GM12878 (cell line): ENCODE data around the gene ACADVL. TPM values are rescaled to one million over a fixed set of nuclear protein-coding genes. Genes with fewer than 3 reads are reported as not detected.

Experiments used
- ATAC-seq: fragments of 200-7000 bp; cut with Tn5 transposase; 3 replicates; pipeline ENCODE4 v1.9.1; 2020; ENCODE audit warnings: mild to moderate bottlenecking, moderate library complexity
- BruUV-seq: library from RNA; stranded (reverse); fragments of 400-500 nt; replicated peaks from 2 replicates; lab custom pipeline; 2021; lab: Mats Ljungman, UMichigan
- CTCF ChIA-PET: fragments of 300-600 bp; sonication (Branson Sonifier 250); formaldehyde crosslinking; extraction: SDS; loops from one replicate; lab custom pipeline; 2021; ENCODE audit warnings: inconsistent platforms; lab: Yijun Ruan, JAX
- POLR2A ChIA-PET: fragments of 350-600 bp; formaldehyde crosslinking; extraction: SDS; loops from one replicate; lab custom pipeline; 2021; ENCODE audit warnings: inconsistent platforms; lab: Charles Lee
- RAD21 ChIA-PET: fragments of 300-600 bp; sonication (Branson Sonifier 250); formaldehyde crosslinking; loops from one replicate; lab custom pipeline; 2023; ENCODE audit warnings: antibody characterized with exemption; ENCODE audit not compliant: unreplicated experiment; lab: Charles Lee
- SMC1A ChIA-PET: fragments of 300-600 bp; sonication (Branson Sonifier 250); formaldehyde crosslinking; loops from one replicate; lab custom pipeline; 2023; ENCODE audit not compliant: unreplicated experiment, uncharacterized antibody; lab: Charles Lee
- DNase-seq: peaks from one replicate; pipeline ENCODE4 v3.0.0-alpha.2; 2011; ENCODE audit warnings: low read depth, low spot score
- FAIRE-seq: peaks from 3 replicates; lab custom pipeline; 2011; peaks lifted over from hg19 to GRCh38; lab: Jason Lieb, UNC
- H2AFZ ChIP-seq: 2 replicates; pipeline ENCODE4 v1.6.0; 2011; ENCODE audit warnings: low read depth, low read length, control low read depth; ENCODE audit not compliant: control insufficient read depth
- H3K27ac ChIP-seq: 2 replicates; pipeline ENCODE4 v1.5.1; 2011; ENCODE audit warnings: control low read depth; ENCODE audit not compliant: control insufficient read depth, insufficient read depth
- H3K27me3 ChIP-seq, 2 experiments: replicated peaks in 1 of 2; 2 replicates each; pipeline versions ENCODE4 v1.6.0 to v1.6.1; 2011; ENCODE audit warnings: low read length in 1 of 2; ENCODE audit not compliant: control insufficient read depth in 2 of 2, insufficient read depth in 2 of 2
- H3K36me3 ChIP-seq, 2 experiments: 2 replicates each; pipeline ENCODE4 v1.5.1; 2011; ENCODE audit warnings: low read length in 1 of 2; ENCODE audit not compliant: control insufficient read depth in 2 of 2, insufficient read depth in 2 of 2
- H3K4me1 ChIP-seq: 2 replicates; pipeline ENCODE4 v1.6.1; 2011; ENCODE audit warnings: mild to moderate bottlenecking, low read length, moderate library complexity, mixed read lengths; ENCODE audit not compliant: control insufficient read depth, insufficient read depth
- H3K4me2 ChIP-seq: 2 replicates; pipeline ENCODE4 v1.6.0; 2011; ENCODE audit warnings: control low read depth; ENCODE audit not compliant: control insufficient read depth, insufficient read depth
- H3K4me3 ChIP-seq: fragments of 200-600 bp; sonication (generic); 2 replicates; pipeline ENCODE4 v1.5.1; 2016
- H3K79me2 ChIP-seq: 2 replicates; pipeline ENCODE4 v1.6.0; 2011; ENCODE audit warnings: low read length; ENCODE audit not compliant: control insufficient read depth, insufficient read depth
- H3K9ac ChIP-seq: 2 replicates; pipeline ENCODE4 v1.8.0; 2011; ENCODE audit warnings: low read length, control low read depth, mixed read lengths; ENCODE audit not compliant: control insufficient read depth, insufficient read depth
- H3K9me3 ChIP-seq: replicated peaks from 3 replicates; pipeline ENCODE4 v1.5.1; 2011; ENCODE audit warnings: mild to moderate bottlenecking, low read length; ENCODE audit not compliant: control insufficient read depth, insufficient read depth
- H4K20me1 ChIP-seq: 2 replicates; pipeline ENCODE4 v1.6.0; 2011; ENCODE audit not compliant: control insufficient read depth, insufficient read depth
- CEBPZ ChIP-seq: fragments of 150-350 bp; IDR thresholded peaks from 2 replicates; pipeline ENCODE4 v1.6.1; 2016; ENCODE audit warnings: low read depth, low read length
- ZZZ3 ChIP-seq: IDR thresholded peaks from 2 replicates; pipeline ENCODE4 v1.6.1; 2011; ENCODE audit warnings: low read depth; ENCODE audit not compliant: control insufficient read depth, insufficient read length
- WGBS: methylation state at CpG from one replicate; pipeline ENCODE4 v1.1.6; 2016; ENCODE audit warnings: low lambda C conversion rate; ENCODE audit not compliant: insufficient replicate concordance, insufficient coverage; ENCODE audit errors: missing lambda C conversion rate; 5-methylcytosine and 5-hydroxymethylcytosine counted together
- in situ Hi-C: fragments of 300-500 bp; cut with MboI; formaldehyde crosslinking; loops from 9 replicates; pipeline ENCODE4 v1.14.3; 2018; ENCODE audit warnings: mixed read lengths
- intact Hi-C: fragments of 100-400 bp; cut with micrococcal nuclease; formaldehyde crosslinking; loops from one replicate; pipeline ENCODE4 v1.14.2; 2022; ENCODE audit not compliant: unreplicated experiment
- polyA plus RNA-seq, 11 experiments: library from polyadenylated mRNA; depleted of rRNA in 4 of 11; unstranded in 6 of 11; stranded (reverse) in 5 of 11; fragments of >200 nt; fragmentation: Nextera tagmentation in 4 of 11; fragmentation: Illumina TruSeq in 1 of 11; extraction: Ambion mirVana in 4 of 11; extraction: Trizol in 1 of 11; gene quantifications; 1 replicate in 1 of 11; 2 replicates in 10 of 11; pipeline versions ENCODE4 v1.2.1 to v1.2.3, GENCODE V29; 2011 to 2016; ENCODE audit warnings: inconsistent platforms in 2 of 11, missing spikeins in 2 of 11, low read depth in 1 of 11
- total RNA-seq, 4 experiments: library from RNA; depleted of rRNA in 3 of 4; stranded (reverse); fragments of >200 nt in 3 of 4; fragmentation: Illumina TruSeq in 1 of 4; extraction: Trizol in 1 of 4; gene quantifications; 2 replicates each; pipeline versions ENCODE4 v1.2.1 to v1.2.3, GENCODE V29; 2013 to 2021
- TF ChIP-seq, protein P1 (sequence below): fragments of 450-650 bp; IDR thresholded peaks from 2 replicates; pipeline ENCODE4 v1.6.1; 2017; ENCODE audit warnings: antibody characterized with exemption, mild to moderate bottlenecking, moderate library complexity

Gene ACADVL
- total and polyA plus RNA-seq, 10 of the 15 experiments (the other 5 are each of a cell fraction or from before 2014, with no cell fraction given) = 25.4 to 232 (median 180) TPM

DNA sequence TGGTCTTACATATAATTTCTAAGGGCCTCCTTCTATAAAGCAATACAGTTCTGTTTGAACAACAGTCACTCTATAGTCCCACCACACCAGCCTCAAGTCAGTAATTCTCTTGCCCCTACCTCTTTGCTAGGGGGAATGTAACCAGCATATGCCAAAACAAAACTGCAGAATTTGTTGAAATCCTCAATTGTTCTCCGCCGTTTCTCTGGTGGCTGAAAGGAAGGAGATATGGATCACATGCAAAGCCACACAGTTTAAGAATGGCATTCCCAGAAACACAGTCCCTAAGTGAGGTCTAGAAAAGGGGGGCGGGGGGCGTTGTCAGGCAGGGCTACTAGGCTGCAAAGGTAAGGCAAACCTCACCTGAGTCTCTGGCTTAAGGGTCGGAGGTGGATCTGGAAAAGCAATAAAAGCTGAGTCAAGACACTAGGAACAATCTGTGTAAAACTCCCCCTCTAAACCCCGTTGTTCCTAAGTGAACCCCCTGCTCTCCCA lies 17.6 kb downstream of the ACADVL start:
- peak overlapping the region; percentile 70; the same call in 1 of the 2 replicates for H3K9ac ChIP-seq
- intact Hi-C loops = no loop called here
- peaks cover 66% of the 10 kb centered on the region for H3K79me2 ChIP-seq

More for the DNA sequence above, 17.6 kb downstream of the ACADVL start:
- H3K4me1 ChIP-seq = peaks cover 29% of the 10 kb centered on the region
- ChIA-PET RAD21 (interaction anchor here (1.2 to 6.3 kb wide), 4 partner anchors 12 to 114 kb away, joined by 3 to 51 read pairs (median 6); partner anchors contain the start of genes ACADVL, CTDNEP1, DLG4 and ELP5), POLR2A (interaction anchor here (0.8 to 7.3 kb wide), 5 partner anchors 13 to 199 kb away, joined by 3 to 99 read pairs (median 3); partner anchors contain the start of genes ACADVL, CTDNEP1, DLG4 and ELP5), SMC1A (interaction anchor here (1.1 to 2.0 kb wide), 2 partner anchors 16 to 18 kb away, joined by 3 to 4 read pairs; partner anchors contain the start of genes ACADVL and DLG4), CTCF (interaction anchor here (0.5 to 6.0 kb wide), 4 partner anchors 17 to 191 kb away, joined by 3 to 70 read pairs (median 7); partner anchors contain the start of genes ACADVL and DLG4)
- in situ Hi-C loops = no loop called here
- TF ChIP-seq, protein P1, sequence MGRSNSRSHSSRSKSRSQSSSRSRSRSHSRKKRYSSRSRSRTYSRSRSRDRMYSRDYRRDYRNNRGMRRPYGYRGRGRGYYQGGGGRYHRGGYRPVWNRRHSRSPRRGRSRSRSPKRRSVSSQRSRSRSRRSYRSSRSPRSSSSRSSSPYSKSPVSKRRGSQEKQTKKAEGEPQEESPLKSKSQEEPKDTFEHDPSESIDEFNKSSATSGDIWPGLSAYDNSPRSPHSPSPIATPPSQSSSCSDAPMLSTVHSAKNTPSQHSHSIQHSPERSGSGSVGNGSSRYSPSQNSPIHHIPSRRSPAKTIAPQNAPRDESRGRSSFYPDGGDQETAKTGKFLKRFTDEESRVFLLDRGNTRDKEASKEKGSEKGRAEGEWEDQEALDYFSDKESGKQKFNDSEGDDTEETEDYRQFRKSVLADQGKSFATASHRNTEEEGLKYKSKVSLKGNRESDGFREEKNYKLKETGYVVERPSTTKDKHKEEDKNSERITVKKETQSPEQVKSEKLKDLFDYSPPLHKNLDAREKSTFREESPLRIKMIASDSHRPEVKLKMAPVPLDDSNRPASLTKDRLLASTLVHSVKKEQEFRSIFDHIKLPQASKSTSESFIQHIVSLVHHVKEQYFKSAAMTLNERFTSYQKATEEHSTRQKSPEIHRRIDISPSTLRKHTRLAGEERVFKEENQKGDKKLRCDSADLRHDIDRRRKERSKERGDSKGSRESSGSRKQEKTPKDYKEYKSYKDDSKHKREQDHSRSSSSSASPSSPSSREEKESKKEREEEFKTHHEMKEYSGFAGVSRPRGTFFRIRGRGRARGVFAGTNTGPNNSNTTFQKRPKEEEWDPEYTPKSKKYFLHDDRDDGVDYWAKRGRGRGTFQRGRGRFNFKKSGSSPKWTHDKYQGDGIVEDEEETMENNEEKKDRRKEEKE = no peak
- TF ChIP-seq ZZZ3 (no peak), CEBPZ (no peak)
- no peak overlapping the region for H2AFZ ChIP-seq
- peaks cover 6 to 14% of the 10 kb centered on the region in 2 experiments for H3K36me3 ChIP-seq
- H3K27ac ChIP-seq = peak overlapping the region; percentile 74; the same call in 1 of the 2 replicates
- no peaks in the 10 kb centered on the region for H3K9me3 ChIP-seq
- ATAC-seq (no peak), FAIRE-seq (no peak), DNase-seq (no peak)
- H4K20me1 ChIP-seq = no peaks in the 10 kb centered on the region
- WGBS = 34% methylated on average over 6 of the region's 6 CpGs
- peak overlapping the region; percentile 49 for H3K4me2 ChIP-seq
- peak overlapping the region; percentile 70 for H3K4me3 ChIP-seq
- no TSS peak for BruUV-seq
- H3K27me3 ChIP-seq = no peaks in the 10 kb centered on the region
